COLO829 (cell line): ENCODE measurements around the gene SEC63.
"Not testable (repeated sequence)": the region's sequence is repeated elsewhere in the genome, so short reads cannot be mapped to it uniquely, and the experiment has no call there.

ENCODE experiments used
- DNase-seq: peaks from one replicate; pipeline ENCODE4 v3.0.0; 2012; ENCODE audit warnings: low spot score

SEC63 gene

GRCh38 chr6:107957909-107958688 lies at the start of gene SEC63:
SEC63 (minus strand) TSS chr6:107958208; CDS start chr6:107958009, 199 bp downstream.
- peak; percentile 95 for DNase-seq

GRCh38 chr6:108005961-108006360 lies 48.0 kb upstream of the SEC63 start:
- DNase-seq: no peak

- no peak for DNase-seq
These were observed 46.9 kb upstream of the SEC63 start for GRCh38 chr6:108004861-108005260.

- DNase-seq: peak; percentile 85
These were observed 44.6 kb upstream of the SEC63 start for GRCh38 chr6:108002365-108003221.

GRCh38 chr6:108001696-108002231 lies 43.8 kb upstream of the SEC63 start:
- DNase-seq: peak; percentile 10

GRCh38 chr6:108000259-108000658 lies 42.3 kb upstream of the SEC63 start:
- not testable (repeated sequence) for DNase-seq

GRCh38 chr6:107999341-107999740 lies 41.3 kb upstream of the SEC63 start:
- no peak for DNase-seq

GRCh38 chr6:107991772-107992550 lies 34.0 kb upstream of the SEC63 start:
- DNase-seq: no peak

- DNase-seq: no peak
These were observed 33.1 kb upstream of the SEC63 start for GRCh38 chr6:107991061-107991460.

- DNase-seq: not testable (repeated sequence)
These were observed 32.6 kb upstream of the SEC63 start for GRCh38 chr6:107990587-107990986.

GRCh38 chr6:107989166-107990094 lies 31.4 kb upstream of the SEC63 start:
- no peak for DNase-seq

- no peak for DNase-seq
These were observed 30.6 kb upstream of the SEC63 start for GRCh38 chr6:107988570-107988969.

- no peak for DNase-seq
These were observed 29.8 kb upstream of the SEC63 start for GRCh38 chr6:107987805-107988204.

GRCh38 chr6:107985701-107986100 lies 27.7 kb upstream of the SEC63 start:
- no peak for DNase-seq

GRCh38 chr6:107983811-107984210 lies 25.8 kb upstream of the SEC63 start:
- DNase-seq: no peak

GRCh38 chr6:107982486-107982885 lies 24.5 kb upstream of the SEC63 start:
- DNase-seq: no peak

- DNase-seq: no peak
These were observed 23.7 kb upstream of the SEC63 start for GRCh38 chr6:107981695-107982094.

- DNase-seq: peak; percentile 38
These were observed 19.3 kb upstream of the SEC63 start for GRCh38 chr6:107977283-107977682.

- DNase-seq: no peak
These were observed 18.3 kb upstream of the SEC63 start for GRCh38 chr6:107976155-107976783.

- no peak for DNase-seq
These were observed 15.6 kb upstream of the SEC63 start for GRCh38 chr6:107973594-107973993.
